DOHH2 (cell line): ENCODE data around the gene DCTN3.

Experiments used
- EZH2phosphoT487 ChIP-seq: fragments of 200-600 bp; sonication (generic); IDR thresholded peaks from 2 replicates; pipeline ENCODE4 v1.6.1; 2017; ENCODE audit warnings: borderline replicate concordance, mild to moderate bottlenecking, antibody characterized with exemption, low read length, moderate library complexity, mixed read lengths
- TF ChIP-seq, protein P1 (sequence below): fragments of 200-600 bp; sonication (generic); IDR thresholded peaks from one replicate; pipeline ENCODE4 v1.5.1; 2014; ENCODE audit warnings: antibody characterized with exemption, mild to moderate bottlenecking, low read depth, low read length; ENCODE audit not compliant: poor library complexity, severe bottlenecking

DNA sequence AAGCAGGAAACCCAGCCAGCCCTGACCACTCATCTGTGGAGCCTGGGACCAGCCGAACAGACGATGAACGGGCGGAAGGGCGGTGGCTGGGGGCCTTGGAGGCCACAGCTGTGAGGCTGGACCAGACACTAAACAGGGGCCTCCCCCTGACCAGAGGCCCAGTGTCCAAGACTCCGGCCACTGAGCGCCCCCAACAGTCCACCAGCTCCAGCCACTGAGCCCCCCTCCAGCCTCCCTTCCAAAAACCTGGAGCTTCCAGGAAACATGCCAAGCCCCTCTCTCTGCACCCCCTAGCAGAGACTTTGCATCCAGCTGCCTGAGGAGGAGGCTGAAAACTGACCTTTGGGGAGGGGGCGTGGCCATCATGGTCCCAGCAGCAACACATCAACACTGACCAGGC, 54.0 kb downstream of the DCTN3 start:
- no peak for TF ChIP-seq EZH2phosphoT487
- TF ChIP-seq, protein P1, sequence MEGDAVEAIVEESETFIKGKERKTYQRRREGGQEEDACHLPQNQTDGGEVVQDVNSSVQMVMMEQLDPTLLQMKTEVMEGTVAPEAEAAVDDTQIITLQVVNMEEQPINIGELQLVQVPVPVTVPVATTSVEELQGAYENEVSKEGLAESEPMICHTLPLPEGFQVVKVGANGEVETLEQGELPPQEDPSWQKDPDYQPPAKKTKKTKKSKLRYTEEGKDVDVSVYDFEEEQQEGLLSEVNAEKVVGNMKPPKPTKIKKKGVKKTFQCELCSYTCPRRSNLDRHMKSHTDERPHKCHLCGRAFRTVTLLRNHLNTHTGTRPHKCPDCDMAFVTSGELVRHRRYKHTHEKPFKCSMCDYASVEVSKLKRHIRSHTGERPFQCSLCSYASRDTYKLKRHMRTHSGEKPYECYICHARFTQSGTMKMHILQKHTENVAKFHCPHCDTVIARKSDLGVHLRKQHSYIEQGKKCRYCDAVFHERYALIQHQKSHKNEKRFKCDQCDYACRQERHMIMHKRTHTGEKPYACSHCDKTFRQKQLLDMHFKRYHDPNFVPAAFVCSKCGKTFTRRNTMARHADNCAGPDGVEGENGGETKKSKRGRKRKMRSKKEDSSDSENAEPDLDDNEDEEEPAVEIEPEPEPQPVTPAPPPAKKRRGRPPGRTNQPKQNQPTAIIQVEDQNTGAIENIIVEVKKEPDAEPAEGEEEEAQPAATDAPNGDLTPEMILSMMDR, result no peak
